ENCODE data around the gene PLIN5.

PLIN5 gene

GRCh38 chr19:4498694-4499093, 36.3 kb downstream of the PLIN5 start:
- ATAC-seq (ENCODE audit: insufficient read depth, low read depth) (no peak), DNase-seq (no peak)
- Histone ChIP-seq H3K36me3 (ENCODE audit: insufficient read depth, low read length) (peaks cover 78% of the 10 kb centered on the region), H3K9ac (ENCODE audit: low read depth, low read length) (no peak overlapping the region), H2AFZ (ENCODE audit: low read depth, low read length) (no peak overlapping the region), H4K20me1 (ENCODE audit: insufficient read depth, low read length) (0 out of 2 replicates have a peak, but pooled peaks cover 4% of the 10 kb centered on the region), H3K79me2 (ENCODE audit: insufficient read depth, low read length) (no peaks in the 10 kb centered on the region), H3K27me3 (ENCODE audit: insufficient read depth, low read length, poor library complexity) (no peaks in the 10 kb centered on the region), H3K27ac (ENCODE audit: low read length) (no peak overlapping the region), H3K9me3 (ENCODE audit: insufficient read depth, low read length, severe bottlenecking) (no peaks in the 10 kb centered on the region), H3K4me2 (ENCODE audit: insufficient read depth, low read length) (no peak overlapping the region), H3K4me3 (ENCODE audit: low read depth in 1 of 2, low read length in 2 of 2) (no peak overlapping the region), H3K4me1 (ENCODE audit: insufficient read depth, low read length) (no peaks in the 10 kb centered on the region)
- TF ChIP-seq CTCF (IDR thresholded peaks at IDR 0.05; ENCODE audit: borderline replicate concordance, extremely low read depth, low read length, poor library complexity, severe bottlenecking): no peak
- TF ChIP-seq EZH2 (IDR thresholded peaks at IDR 0.05; ENCODE audit: borderline replicate concordance, low read depth, low read length, severe bottlenecking): no peak

- ATAC-seq (ENCODE audit: insufficient read depth, low read depth): no peak
- Histone ChIP-seq H3K4me2 (ENCODE audit: insufficient read depth, low read length) (no peak overlapping the region), H3K4me3 (ENCODE audit: low read depth in 1 of 2, low read length in 2 of 2) (no peak overlapping the region)
Observed at GRCh38 chr19:4497770-4498389, 37.1 kb downstream of the PLIN5 start.

GRCh38 chr19:4496304-4496703, 38.7 kb downstream of the PLIN5 start:
- Histone ChIP-seq H2AFZ (ENCODE audit: low read depth, low read length) (no peak overlapping the region), H3K27me3 (ENCODE audit: insufficient read depth, low read length, poor library complexity) (no peaks in the 10 kb centered on the region), H3K9ac (ENCODE audit: low read depth, low read length) (no peak overlapping the region), H3K9me3 (ENCODE audit: insufficient read depth, low read length, severe bottlenecking) (no peaks in the 10 kb centered on the region), H3K4me1 (ENCODE audit: insufficient read depth, low read length) (no peaks in the 10 kb centered on the region), H3K4me2 (ENCODE audit: insufficient read depth, low read length) (no peak overlapping the region), H4K20me1 (ENCODE audit: insufficient read depth, low read length) (peaks cover 8% of the 10 kb centered on the region; the same call in 1 of the 2 replicates), H3K4me3 (ENCODE audit: low read depth in 1 of 2, low read length in 2 of 2) (no peak overlapping the region), H3K36me3 (ENCODE audit: insufficient read depth, low read length) (peaks cover 79% of the 10 kb centered on the region), H3K79me2 (ENCODE audit: insufficient read depth, low read length) (no peaks in the 10 kb centered on the region), H3K27ac (ENCODE audit: low read length) (no peak overlapping the region)
- no peak for DNase-seq
- no peak for TF ChIP-seq CTCF (IDR thresholded peaks at IDR 0.05; ENCODE audit: borderline replicate concordance, extremely low read depth, low read length, poor library complexity, severe bottlenecking)
- no peak for TF ChIP-seq EZH2 (IDR thresholded peaks at IDR 0.05; ENCODE audit: borderline replicate concordance, low read depth, low read length, severe bottlenecking)
- no peak for ATAC-seq (ENCODE audit: insufficient read depth, low read depth)

More at GRCh38 chr19:4497770-4498389, 37.1 kb downstream of the PLIN5 start:
- Histone ChIP-seq H3K9ac (ENCODE audit: low read depth, low read length) (no peak overlapping the region), H3K4me1 (ENCODE audit: insufficient read depth, low read length) (no peaks in the 10 kb centered on the region), H3K27ac (ENCODE audit: low read length) (no peak overlapping the region), H3K36me3 (ENCODE audit: insufficient read depth, low read length) (peaks cover 78% of the 10 kb centered on the region), H3K27me3 (ENCODE audit: insufficient read depth, low read length, poor library complexity) (no peaks in the 10 kb centered on the region), H3K79me2 (ENCODE audit: insufficient read depth, low read length) (no peaks in the 10 kb centered on the region), H2AFZ (ENCODE audit: low read depth, low read length) (no peak overlapping the region), H3K9me3 (ENCODE audit: insufficient read depth, low read length, severe bottlenecking) (no peaks in the 10 kb centered on the region), H4K20me1 (ENCODE audit: insufficient read depth, low read length) (peaks cover 8% of the 10 kb centered on the region; the same call in 1 of the 2 replicates)
- DNase-seq: no peak
- TF ChIP-seq EZH2 (IDR thresholded peaks at IDR 0.05; ENCODE audit: borderline replicate concordance, low read depth, low read length, severe bottlenecking) (no peak), CTCF (IDR thresholded peaks at IDR 0.05; ENCODE audit: borderline replicate concordance, extremely low read depth, low read length, poor library complexity, severe bottlenecking) (no peak)
